ENCODE data around the gene PDE5A. TPM values are rescaled to one million over a fixed set of nuclear protein-coding genes. Genes with fewer than 3 reads are reported as not detected.

The PDE5A gene
- polyA plus RNA-seq, 4 donors, result 43.2 to 55.7 (median 47.4) TPM

DNA sequence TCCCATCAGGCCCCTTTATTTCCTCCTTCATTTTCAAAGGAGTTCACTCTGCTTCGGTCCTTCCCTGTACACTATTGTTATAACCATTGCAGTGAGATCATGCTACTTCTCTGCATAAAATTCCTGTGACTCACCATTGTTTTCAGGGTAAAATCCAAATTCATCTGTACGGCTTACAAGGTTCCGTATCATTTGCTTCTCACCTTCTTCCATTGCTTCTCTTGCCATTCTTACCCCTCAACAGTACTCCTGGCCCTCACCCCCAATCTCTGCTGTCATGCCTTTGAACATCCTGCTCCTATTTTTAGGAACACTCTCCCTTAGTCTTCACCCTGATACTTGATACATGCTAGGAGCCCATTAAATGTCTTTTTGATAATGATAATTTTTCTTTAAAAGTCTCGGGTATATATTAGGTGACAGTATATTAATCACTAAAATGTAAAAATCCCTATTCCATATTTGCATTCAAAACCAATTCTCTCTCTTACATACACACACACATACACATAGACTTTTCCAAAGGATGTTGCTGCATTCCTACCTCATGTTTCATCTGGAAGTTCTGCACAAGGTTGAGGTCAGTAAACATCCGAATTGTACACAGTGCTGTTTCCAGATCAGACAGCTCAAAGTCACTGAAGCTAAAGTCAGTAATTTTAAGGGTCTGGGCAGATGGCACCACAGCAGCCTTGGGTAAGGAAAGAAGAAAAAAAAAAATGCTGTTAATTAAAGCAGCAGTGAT is 103.4 kb downstream of the PDE5A start:
- DNase-seq (ENCODE audit: low read depth in 4 of 4, low spot score in 2 of 4), result no peak

DNA sequence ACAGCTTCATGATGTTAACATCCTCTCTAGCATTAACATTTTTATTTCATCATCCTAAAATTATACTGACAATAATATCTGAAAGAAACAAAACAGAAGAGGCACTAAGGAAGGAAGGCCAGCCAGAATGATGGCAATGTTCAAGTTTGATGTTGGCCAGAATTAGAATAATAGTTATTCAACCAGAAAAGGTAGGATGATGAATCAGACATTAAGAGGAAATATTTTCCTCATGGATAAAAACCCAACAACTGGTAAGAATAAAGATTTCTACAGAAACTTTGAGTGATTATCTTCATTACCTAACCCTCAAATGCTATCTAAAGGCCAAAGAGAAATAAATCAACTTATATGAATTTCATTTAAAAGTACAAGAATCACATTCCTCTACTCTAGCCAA is 105.2 kb downstream of the PDE5A start:
- DNase-seq (ENCODE audit: low read depth in 4 of 4, low spot score in 2 of 4), result no peak

DNA sequence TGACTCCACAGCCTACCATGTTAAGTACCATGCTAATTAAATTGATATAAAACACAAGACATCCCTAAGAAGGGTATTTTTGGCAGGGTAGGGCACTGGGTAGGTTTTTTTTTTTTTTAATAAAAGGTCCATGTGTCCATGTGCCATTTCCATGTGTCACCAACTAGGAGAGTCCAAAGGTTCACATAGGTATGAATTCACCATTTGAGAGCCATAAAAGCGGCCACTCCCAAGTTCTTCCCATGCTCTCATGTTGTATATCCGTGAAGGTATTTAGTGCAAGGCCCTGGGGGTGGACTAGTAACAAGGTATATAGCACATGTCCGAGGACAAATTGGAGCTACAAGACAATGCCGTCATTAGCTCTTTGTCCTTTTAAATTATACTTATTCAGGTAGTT is 107.3 kb downstream of the PDE5A start:
- DNase-seq (ENCODE audit: low read depth in 4 of 4, low spot score in 2 of 4), result no peak

DNA sequence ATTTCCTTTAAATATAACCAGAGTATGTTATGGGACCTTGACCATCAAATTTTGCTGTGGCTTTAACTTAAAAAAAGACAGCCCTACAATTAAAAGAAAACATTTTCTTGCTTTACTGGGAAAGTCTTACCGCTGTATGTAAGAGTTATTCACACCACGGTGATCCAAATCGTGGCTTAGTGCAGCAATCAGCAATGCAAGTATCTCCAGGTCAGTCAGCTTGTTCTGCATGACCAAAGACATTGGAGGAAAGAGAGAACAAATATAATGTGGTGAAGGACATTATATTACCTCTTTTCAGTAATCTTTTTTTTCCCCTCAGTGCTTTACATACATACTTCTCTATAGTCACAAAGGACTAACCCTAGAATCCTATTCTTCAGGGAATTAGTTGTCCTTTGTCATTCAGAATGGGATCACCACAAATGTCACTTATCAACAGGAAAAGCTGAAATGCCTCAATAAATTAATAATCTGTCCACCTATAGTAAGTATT is 109.6 kb downstream of the PDE5A start:
- DNase-seq (ENCODE audit: low read depth in 4 of 4, low spot score in 2 of 4), result no peak

DNA sequence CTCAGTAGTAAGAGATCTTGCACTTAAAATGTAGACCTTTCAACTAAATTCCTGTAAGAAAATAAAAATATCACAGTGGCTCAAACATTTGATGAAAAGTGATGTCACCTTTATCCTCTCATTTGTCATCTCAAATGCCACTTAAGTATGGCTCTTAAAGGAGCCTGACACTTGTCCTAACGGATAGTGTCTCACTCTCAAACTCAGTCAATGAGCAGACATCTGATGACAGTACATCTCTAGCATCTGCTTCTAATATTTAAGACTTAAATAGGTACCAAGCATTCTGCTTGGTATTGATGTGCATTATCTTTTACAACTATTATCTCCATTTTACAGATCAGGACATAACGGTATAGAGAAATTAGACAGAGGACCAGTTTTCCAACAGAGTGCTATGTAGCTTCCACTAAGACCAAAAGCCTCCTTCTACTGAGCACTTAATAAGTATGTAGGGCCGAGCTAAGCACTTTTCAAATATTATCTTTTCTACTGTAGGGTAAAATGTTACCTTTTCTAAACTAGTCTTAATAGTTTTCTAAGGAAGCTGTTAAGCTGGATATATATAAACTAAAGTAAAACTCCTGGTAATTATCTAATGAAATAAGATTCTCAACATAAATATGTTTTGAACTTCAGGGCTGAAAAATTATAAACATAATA is 110.2 kb downstream of the PDE5A start:
- DNase-seq (ENCODE audit: low read depth in 4 of 4, low spot score in 2 of 4), result no peak

DNA sequence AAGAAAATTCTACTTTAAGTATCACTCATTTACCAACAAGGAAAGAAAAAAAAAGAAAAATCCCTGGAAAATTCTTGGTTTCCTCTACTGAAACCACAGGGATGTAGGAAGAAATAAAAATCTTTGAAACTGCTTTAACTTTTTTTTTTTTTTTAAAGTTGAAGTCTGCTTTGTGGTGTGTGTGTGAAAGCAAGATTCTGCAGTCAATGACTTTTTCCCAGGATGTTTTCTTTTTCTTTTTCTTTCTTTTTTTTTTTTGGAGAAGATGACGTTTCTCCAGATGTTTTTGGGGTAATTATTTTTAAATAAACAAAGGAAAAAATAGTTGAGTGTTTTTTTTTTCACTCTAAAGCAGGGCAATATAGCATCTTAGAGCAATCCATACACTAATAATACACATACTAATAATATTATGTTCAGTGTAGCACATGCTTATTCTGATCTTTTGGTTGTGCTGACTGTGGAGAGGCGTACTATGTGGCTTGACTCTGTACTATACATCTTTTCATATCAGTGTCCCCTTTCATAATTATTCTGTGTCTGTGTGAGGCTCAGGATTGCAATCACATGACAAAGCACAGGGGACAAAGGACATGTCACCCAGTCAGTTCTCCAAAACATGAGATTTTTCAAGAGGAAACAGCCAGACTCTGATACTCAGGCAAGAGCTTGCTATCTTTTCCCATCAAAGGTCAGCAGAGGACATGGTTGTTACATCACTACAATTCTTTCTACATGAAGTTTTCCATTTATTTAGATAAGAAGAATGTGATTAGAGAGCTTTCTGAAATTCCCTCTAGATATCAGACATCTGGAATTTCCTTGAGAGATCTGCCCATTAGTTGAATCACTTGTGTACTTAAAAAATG is 111.0 kb downstream of the PDE5A start:
- no peak for DNase-seq (ENCODE audit: low read depth in 4 of 4, low spot score in 2 of 4)

DNA sequence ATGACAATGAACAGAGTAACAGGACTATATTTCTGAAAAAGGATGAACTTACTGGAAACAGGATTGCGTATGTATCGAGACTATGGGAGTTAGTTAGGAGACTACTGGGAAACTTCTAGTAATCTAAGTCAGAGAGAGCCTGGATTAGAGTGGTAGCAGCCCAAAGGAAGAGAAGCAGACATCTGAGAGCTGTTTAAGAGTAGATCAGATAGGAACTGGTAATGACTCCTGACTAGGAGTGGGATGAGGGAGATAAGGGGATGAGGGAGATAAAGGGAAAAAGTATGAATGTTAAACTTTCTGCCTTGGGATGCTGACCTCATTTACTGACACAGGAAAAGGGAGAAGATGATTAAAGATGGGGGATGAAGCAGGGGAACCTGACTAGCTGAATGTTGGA is 116.2 kb downstream of the PDE5A start:
- DNase-seq (ENCODE audit: low read depth in 4 of 4, low spot score in 2 of 4), result no peak

DNA sequence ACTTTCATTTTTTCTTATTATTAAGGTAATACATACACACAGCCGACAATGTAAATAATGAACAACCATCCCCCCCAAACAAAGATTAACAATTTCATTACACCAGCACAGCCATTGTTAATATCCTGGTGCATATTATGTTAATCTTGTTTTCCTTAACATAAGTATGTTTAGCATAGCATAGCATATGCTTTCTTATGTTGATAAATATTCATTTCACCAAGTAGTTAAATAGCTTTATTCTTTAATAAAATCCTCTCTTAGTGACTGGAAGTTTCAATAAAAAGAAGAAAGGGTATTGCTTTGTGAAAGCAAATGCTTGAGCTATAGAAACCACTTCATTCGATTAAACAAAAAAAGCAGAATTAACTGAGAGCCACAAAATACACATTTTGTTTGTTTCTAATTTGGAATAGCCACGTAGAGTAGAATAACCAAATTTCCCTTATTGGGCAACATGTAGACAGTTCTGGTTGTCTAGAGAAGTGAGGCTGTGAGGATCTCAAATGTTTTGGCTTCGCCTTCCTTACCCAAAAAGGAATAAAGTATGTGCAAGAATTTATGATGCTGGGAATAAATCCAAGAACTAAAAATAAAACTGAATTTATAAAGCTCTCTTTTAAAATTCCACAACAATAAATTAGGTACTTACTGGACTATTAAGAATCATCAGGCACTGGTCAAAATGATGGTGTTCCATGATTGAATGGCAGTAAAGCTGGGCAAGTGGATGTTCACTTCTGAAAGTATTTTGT is 118.0 kb downstream of the PDE5A start:
- no peak for DNase-seq (ENCODE audit: low read depth in 4 of 4, low spot score in 2 of 4)

DNA sequence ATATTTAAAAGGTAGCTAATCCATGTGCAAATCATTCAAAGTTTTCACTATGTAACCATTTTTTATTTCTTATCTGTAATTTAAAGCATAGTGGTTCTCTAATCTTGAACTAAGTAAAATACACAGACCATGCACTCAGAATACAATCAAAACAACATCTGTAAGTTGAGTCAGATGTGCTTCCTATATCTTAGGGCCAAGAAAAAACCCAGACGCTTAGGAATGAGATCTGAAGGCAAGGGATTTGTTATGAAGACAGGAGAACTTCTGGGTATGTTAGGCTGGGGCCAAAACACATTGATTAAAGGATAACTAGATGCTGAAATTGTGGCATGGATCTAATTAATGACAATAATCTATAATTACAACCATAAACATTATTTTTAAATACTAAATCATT is 120.3 kb downstream of the PDE5A start:
- no peak for DNase-seq (ENCODE audit: low read depth in 4 of 4, low spot score in 2 of 4)

DNA sequence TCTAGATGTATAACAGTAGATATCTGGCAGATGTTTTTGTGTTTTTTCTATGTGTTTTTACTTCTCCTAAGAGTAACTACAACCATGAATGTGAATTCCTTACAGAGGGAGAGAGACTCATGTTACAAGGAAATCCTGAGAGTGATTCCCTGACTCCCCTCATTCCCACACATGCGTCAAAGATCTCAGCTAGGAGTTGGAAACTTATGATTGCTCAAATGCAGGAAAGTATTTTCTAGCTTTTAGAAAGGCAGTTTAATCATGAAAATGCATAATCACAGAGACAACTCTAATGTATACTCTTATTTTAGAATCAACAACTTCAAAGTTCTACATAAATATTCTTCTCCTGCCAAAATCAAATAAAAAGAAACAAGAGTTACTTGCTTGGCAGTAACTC is 121.8 kb downstream of the PDE5A start:
- no peak for DNase-seq (ENCODE audit: low read depth in 4 of 4, low spot score in 2 of 4)

DNA sequence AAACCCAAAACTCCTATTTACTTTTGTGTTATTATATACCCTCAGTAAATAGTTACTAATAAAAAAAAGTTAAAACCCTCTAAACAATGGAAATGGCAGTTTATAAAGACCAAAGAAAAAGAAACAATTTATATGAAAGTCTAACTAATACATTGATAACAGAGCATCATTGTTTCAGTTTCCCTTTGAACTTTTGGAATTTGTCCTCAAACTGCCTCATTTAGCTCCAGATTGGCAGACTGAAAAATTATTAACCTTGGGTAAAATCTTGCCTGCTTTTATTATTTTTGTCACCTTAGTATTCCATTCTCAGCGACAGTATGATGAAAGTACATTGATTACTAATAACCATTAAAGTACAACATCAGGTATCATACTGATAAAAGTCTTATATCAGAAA is 124.0 kb downstream of the PDE5A start:
- no peak for DNase-seq (ENCODE audit: low read depth in 4 of 4, low spot score in 2 of 4)

DNA sequence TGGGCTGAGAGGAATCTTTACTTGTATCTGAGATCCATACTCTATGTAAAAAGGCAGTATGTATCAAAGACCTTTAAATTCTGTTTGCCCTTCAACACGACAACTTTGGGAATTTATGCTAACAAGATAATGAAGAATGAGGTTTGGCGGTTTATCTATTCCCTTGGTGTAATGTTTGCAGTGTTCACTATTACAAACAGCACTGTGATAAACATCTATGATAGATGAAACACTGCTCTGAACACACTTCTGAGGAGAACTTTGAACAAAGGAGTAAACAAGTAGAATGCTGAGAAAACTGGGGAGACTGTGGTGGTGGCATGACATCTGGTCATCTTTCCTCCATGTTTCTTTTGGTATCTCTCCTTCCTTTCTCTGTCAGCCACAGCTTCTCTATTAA is 126.9 kb downstream of the PDE5A start:
- DNase-seq (ENCODE audit: low read depth in 4 of 4, low spot score in 2 of 4), result no peak

DNA sequence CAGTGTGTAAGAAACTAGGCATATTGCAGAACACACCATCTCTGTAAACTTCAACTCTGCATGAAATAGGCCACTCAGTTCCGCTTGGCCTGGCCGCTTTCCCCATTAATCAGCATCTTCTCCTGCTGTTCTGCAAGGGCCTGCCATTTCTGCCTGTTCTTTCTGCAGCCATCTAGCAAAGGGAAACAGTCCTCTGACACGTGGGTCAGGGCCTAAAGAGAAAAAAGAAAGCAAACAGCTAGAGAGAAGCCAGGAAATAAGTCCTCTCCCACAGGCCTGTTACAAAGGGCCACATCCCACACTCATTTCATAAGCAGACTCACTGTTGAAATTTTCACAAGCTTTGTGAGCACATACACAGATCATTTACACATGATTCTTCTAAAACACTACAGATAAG is 130.1 kb downstream of the PDE5A start:
- DNase-seq (ENCODE audit: low read depth in 4 of 4, low spot score in 2 of 4), result peak in 1 of 4 donors; percentile 43

DNA sequence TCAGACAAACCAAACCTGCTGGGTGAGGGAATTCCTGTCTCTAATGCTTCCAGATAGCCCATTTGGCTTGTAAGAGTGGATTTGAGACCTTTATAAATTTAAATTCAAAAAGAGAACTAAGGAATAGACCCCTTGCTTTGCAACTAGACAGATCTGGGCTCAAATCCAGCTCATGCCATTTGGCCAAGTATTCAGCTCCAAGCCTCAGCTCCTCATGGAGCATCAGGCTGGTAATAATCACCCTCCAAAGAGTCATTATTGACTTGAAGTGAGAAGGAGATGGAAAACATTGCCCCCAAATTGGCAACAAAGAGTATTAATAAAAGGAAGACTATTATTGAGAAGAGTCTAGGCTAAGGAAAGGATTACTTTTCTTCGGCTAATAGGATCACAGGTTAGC is 134.7 kb downstream of the PDE5A start:
- DNase-seq (ENCODE audit: low read depth in 4 of 4, low spot score in 2 of 4), result no peak

DNA sequence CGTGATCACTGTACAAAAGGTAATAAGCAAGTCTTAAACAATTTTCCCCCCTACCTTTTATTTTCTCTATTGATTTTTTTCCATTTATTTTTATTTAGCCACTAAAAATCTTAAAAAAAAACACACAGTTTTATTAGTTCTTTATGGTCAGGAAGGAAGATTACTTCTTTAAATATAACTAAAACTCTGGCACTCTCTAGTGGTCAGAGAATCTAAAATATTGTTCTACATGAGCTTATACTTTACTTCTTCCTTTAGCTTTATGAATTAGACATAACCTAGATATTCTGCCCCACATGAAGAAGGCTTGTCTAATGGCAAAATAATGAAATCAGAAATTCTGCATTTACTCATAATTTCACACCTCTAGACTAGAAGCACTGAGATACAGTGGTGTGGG is 135.2 kb downstream of the PDE5A start:
- no peak for DNase-seq (ENCODE audit: low read depth in 4 of 4, low spot score in 2 of 4)

DNA sequence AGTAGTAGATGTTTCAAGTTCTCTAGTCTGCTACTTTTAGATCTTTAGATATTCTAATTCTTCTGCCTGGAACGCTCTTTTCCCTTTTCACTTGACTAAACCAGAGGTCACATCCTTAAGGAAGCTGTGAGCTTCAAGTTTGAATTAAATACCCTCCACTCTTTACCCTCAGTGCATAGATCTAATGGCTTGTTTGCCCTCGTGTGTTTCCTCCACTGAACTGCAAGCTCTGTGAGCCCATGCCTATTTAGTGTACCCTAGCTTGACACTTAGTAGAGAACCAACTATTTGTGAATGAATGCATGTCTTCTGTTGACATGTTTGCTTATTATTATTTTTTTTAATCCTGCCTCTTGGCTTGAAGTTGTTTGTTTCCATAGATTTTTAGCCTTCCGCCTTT is 138.3 kb downstream of the PDE5A start:
- no peak for DNase-seq (ENCODE audit: low read depth in 4 of 4, low spot score in 2 of 4)

DNA sequence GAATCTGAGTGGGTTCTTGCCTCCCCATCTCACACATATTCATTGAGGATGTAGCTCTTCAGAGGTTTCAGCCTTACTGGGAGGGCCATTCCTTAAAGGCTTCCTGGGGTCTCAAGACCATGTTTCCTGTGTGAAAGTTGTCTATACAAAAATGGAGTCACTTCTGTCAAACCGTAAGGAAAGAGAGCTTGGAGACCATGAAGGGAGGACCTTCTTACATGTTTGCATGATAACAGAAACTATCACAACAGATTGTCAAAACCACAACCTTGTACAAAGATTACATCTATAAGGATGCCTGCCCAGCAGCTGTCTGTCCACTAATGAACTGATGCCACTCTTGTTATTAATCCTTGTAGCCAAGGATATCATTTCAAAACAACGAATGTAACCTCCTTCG is 139.3 kb downstream of the PDE5A start:
- DNase-seq (ENCODE audit: low read depth in 4 of 4, low spot score in 2 of 4), result no peak

DNA sequence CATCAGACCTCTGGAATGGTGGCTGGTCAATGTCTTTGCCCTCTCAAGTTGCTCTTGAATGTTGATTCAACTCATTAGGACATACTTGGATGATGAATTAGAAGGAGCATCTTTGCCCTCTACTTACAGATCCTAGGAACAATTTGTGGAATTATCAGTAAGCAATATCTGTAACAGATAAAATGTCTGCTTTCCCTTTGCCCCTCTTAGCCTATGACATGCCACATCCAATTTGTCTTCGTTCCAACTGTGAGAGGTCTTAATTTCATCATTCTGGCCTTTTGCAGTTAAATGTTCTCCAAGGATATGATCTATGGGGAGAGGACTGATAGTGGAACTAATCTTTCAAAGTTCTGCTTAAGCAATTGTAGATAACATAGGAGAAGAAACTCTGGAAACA is 148.3 kb downstream of the PDE5A start:
- no peak for DNase-seq (ENCODE audit: low read depth in 4 of 4, low spot score in 2 of 4)

DNA sequence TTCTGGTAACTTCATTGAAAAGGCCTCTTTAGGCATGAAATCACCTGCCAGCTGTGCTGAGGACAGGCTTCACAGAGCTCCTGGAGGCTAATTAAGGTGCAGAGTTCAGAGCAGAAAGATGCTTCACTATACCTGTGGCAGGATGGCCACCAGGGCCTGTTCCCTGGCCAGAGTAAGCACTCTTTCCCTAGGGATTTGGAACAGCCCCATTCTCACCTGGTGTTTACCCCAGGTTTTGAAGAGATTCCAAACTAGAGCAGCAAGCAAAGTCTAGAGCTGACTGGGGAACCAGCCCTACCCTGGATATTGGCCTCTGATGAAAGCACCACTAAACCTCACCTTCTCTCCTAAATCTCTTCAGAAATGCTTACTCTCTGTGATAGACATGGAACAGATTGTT is 148.8 kb downstream of the PDE5A start:
- no peak for DNase-seq (ENCODE audit: low read depth in 4 of 4, low spot score in 2 of 4)

DNA sequence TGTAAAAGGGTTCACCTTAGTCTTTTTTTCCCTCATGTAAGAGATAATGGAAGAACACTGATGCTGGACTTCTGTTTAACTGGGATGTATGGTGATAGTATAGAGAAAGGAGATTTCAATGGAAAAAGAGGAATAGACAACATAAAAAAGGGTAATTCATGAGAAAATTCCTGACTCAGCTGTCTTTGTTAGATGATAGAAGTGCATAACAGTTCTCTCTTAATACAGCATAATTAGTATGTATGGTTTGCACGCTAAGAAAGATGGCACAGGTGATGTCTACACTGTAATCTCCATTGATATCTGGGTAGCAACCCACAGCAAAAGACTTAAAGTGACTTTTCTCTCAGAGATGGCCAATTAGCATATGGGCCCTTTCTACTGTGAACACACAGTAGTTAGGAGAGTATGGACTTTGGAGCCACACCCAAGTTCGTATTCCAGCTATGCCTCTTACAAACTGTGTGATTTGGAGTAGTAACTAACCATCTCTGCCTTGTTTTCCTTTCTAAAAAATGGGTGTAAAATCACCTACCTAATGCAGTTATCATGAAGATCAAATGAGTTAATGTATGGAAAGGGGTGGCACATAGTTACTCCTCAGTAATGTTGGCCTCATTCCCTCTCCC is 149.3 kb downstream of the PDE5A start:
- DNase-seq (ENCODE audit: low read depth in 4 of 4, low spot score in 2 of 4), result no peak
